OCI-LY3 (cell line): ENCODE results near the gene OGG1.

Experiments
- CTCF ChIP-seq: fragments of 200-600, 300-600 bp; sonication (generic); IDR thresholded peaks from 2 replicates; pipeline ENCODE4 v1.5.1; 2014; ENCODE audit warnings: antibody characterized with exemption, low read length, low read depth
- EZH2phosphoT487 ChIP-seq: fragments of 200-600 bp; shearing (Covaris generic); IDR thresholded peaks from 2 replicates; pipeline ENCODE4 v1.6.1; 2018; ENCODE audit warnings: antibody characterized with exemption, mixed run types, low read depth

- TF ChIP-seq EZH2phosphoT487: no peak
- no peak for TF ChIP-seq CTCF
Observed at GRCh38 chr3:9803494-9803893, 53.7 kb downstream of the OGG1 start.
